CD4-positive, alpha-beta T cell treated with Interferon alpha-2 for 1 hour (primary cell): ENCODE measurements around the gene IDH3G.
"Not testable (repeated sequence)": the region's sequence is repeated elsewhere in the genome, so short reads cannot be mapped to it uniquely, and the experiment has no call there.

ENCODE experiments used
- DNase-seq, 2 donors: peaks; one replicate each; pipeline ENCODE4 v3.0.0-alpha.2; 2020 to 2022

The IDH3G gene

DNA sequence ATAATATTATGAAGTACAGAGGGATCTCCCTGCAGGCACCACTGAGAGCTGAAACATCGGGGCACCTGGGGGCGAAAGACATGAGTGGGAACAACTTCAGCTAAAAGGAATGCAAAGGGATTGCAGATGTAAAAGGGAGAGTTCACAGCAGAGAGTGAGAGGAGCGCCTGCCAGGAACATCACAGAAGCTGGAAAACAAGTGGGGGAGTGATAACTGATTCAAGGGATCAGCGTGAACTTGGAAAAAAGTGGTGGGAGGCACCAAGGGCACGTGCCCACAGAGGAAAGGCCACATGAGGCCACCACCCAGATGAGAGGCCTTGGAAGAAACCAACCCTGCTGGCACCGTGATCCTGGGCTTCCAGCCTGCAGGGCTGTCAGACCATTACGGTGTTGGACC lies 45.2 kb downstream of the IDH3G start:
- not testable (repeated sequence) for DNase-seq

DNA sequence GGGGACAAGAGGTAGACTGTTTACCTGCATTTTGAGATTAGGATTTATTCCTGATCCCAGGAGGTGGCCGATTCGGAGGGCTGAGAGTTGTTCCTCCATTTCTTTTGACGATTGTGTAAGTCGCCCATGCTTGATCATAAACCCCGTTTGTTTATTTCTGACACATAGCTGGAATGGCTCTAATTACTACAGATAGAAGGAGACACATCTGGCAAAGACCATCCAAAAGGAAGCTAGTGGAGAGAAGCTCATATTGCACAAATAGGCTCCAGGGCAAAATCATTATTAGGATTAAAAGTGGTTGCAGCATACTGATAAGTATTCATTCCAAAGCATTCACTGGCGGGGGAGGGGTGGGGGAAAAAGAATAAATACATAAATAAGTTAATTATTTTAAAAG lies 47.2 kb downstream of the IDH3G start:
- not testable (repeated sequence) for DNase-seq

DNA sequence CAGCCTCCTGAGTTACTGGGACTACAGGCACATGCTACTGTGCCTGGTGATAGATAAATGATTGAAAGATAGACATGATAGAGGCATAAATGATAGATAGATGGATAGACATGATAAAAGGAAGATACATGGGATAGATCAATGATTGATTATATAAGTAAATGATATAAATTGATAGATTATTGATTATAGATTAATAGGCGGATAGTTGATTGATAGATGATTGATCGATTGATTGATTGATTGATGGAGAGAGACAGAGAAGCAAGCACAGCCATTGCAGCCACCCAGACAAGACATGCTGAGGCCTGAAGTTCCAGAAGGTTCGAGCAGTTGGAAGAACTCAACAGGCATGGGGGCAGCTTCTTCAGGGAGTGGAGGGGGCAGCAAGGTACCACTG lies 47.8 kb downstream of the IDH3G start:
- no peak for DNase-seq

DNA sequence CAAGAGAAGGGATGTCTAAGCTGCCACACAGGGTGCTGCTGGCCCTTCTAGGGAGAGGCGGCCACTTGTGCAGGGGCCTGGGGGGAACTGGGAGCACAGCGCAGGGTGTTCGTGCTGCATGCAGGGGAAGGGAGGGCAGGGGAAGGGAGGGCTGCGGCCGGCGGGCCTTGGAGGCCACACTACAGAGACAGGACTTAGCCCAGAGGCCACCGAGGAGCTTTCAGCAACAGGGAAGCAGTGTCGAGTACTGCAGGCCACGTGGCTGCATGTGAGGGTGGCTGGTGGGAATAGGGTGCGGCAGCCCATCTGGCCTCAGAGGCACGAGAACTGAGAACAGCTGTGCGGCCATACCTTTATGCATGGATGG lies 49.1 kb downstream of the IDH3G start:
- not testable (repeated sequence) for DNase-seq

DNA sequence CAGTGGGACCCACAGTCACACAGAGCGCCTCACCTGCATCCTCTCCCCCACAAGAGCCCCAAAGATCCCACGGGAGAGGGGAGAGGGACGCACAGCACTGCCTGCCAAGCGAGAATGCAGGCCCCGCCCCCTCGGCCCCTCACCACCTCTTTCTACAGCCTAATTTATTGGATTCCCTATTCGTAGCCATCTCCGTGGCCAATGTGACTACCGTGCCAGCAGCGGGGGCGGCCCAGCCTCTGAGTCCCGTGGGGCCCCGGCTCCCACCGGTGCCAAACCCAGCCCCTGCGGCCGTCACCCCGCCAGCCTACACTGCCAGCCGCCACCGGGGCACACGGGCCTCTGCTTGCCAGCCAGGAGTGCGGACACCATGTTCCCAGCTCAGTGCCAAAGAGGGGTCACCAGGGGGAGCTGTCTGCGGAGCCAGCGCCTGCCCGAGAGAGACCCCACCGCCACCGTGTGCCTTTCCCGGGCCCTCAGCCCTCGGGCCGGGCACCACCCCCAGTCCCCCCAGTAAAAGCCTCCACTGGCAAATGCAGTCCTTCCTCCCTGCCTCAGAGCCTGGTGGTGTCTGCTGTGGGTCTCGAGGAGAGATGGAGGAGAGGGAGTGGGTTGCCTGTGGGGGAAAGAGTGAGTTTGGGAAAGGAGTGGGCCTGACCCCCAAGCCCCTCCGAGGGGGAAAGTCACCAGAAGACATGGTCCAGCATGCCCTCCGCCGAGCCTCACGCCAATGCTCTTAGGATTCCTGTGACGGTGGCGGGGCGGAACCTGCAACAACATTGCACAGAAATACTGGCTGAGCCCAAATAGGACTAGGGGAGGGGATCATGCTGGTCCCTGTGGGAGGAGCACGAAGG lies 49.7 kb downstream of the IDH3G start:
- DNase-seq, result no peak

DNA sequence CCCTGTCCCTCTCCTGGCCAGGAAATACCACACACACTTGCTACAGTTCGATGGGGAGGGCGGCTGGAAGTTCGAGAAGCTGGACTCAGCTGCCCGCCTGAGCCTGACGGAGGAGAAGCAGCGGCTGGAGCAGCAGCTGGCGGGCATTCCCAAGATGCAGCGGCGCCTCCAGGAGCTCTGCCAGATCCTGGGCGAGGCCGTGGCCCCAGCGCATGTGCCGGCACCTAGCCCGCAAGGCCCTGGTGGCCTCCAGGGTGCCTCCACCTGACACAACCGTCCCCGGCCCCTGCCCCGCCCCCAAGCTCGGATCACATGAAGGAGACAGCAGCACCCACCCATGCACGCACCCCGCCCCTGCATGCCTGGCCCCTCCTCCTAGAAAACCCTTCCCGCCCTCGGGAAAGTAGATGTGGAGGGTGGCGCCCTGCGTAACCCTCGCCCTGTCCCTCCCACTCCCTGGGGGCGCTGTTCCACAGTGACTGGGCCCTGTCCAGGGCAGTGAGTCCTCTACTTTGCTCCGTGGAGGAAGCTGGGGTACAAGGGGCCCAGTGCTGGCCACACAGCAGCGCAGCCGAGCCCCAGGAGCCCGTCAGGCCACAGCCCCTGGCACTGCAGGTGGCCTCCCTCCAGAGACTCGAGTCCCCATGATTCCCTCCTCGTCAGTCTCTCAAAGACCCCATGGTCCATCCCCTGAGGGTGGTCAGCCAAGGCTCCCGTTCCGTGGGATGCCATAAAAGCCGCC lies 50.5 kb downstream of the IDH3G start:
- not testable (repeated sequence) for DNase-seq

DNA sequence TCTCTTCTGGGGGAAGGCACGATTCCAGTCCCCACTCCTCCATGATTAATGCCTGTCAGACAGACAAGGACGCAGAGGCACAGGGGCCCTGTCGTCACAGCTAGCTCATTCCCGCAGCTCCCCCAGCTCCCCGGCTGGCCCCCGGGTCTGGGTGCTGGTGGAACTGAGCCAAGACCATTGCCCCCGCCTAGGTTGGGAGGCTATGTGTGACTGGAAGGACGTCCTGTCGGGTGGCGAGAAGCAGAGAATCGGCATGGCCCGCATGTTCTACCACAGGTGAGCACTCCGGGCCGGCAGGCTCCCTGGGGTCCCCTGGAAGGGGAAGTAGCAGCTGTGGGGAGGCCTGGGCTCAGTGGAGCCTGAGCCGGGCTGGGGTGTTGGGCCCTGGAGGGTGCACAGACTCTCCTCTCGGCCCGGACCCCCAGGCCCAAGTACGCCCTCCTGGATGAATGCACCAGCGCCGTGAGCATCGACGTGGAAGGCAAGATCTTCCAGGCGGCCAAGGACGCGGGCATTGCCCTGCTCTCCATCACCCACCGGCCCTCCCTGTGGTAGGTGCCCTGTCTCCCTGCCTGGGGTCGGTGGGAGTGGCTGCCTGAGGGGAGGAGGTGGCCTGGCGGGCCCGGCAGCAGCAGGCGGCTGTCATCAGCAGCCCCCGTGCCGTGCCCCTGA lies 51.2 kb downstream of the IDH3G start:
- not testable (repeated sequence) for DNase-seq

DNA sequence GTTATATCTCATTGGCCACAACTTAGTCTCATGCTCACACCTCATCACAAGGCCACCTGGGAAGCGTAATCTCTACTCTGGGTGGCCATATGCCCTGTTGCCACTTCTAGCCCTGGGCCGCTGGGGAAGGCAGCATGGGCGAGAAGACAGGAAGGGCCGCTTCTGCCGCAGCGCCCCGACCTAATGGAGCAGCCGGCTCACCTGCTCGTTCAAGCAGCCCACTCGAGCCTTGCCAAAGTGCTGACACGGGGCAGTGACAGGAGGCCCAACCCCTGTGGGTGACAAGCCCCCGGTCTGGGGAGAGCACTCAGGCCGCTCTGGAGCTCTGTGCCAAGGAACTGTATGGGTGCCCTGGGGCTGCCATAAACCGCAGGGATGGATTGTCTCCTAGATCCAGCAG lies 52.1 kb downstream of the IDH3G start:
- DNase-seq, result not testable (repeated sequence)

DNA sequence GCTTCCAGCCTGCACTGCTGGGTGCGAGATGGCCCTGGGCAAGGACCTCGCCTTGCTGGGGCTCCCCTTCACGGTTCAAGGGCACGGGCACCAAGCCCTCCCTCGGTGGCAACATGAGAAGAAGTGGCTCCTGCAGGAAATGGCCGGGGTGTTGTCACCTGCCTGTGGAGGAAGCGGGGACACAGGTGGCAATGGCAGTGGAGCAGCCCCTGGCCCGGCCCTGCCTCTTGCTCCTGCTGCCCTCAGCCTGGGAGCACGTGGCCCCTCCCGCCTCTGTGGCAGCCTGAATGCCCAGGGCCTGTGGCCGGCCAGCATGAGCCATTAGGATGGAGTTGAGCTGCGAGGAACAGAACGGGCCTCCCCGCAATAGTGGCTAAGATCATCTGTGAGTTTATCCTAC lies 52.7 kb downstream of the IDH3G start:
- no peak for DNase-seq

DNA sequence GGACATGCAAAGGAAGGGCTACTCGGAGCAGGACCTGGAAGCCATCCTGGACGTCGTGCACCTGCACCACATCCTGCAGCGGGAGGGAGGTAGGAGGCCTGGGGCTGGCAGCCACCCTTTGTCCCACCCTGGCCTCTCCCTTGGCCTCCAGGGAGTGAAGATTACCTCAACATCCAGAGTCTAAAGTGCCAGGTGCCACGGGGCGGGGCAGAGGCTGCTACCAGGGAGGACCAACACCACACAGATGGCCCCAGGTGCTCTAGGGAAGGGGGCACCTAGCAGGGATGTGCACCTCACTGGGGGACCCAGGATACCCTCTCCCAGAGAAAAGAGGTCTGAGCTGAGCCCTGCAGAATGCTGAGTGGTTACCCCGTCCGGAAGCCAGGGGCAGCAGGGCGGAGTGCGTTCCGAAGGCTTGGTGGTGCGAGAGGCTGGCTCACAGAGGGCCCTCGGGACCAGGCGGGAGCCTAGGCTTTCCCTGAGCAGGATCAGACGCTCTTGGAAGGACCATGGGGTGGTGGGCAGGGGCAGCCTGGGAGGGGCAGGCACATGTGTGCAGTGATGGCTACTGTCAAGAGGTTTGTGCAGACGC lies 53.4 kb downstream of the IDH3G start:
- no peak for DNase-seq

DNA sequence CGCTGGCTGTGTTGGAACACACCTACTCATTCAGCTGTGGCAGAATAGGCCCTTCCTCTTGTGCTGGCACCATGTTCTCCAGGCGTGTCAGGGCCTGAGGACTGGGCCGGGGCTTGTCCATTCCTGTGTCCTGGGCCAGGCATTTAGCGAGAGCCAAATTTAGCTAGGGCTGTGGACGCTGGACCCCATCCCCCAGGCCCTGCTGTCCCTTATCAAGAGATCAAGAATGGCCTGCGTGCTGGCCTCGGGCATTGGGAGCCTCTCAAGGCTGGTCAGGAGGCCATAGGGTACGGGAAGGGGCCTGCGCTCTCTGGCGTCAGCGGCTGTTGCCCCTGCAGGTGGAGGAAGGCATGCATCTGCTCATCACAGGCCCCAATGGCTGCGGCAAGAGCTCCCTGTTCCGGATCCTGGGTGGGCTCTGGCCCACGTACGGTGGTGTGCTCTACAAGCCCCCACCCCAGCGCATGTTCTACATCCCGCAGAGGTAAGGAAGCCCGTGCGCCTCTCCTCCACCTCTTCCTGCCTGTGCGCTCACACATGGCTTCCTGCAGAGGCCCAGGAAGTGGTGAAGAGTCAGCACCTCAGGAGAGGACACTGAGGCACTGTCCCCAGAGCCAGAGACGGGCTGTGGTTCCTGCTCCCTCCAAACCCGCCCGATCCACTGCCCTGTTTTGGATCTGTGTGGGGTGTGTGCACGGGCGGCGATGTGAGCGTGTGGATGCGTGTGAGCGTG lies 54.3 kb downstream of the IDH3G start:
- DNase-seq, result peak in 1 of 2 donors; percentile 24

DNA sequence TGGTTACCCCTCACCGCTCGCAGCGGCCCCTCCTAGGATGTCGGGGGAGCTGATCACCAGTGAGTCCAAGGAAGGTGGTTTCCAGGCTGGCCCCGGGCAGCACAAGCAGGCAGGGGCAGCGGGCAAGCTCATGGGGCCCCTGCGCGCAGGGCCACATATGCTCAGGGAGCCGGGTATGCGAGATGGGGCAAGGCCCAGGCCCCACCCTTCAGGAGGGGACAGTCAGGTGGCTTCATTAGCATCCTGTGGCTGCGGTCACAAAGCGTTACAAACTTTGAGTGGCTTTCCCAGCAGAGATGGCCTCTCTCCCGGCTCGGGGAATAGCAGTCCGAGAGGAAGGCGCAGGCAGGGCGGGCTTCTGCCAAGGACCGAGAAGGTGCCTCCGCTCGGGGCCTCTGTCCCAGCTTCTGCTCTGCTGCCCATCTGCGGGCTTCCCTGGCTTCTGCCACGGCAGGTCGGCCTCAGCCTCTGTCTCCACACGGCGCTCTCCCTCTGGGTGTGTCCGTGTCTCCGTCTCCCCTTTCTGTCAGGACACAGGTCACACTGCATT lies 56.0 kb downstream of the IDH3G start:
- DNase-seq, result no peak

DNA sequence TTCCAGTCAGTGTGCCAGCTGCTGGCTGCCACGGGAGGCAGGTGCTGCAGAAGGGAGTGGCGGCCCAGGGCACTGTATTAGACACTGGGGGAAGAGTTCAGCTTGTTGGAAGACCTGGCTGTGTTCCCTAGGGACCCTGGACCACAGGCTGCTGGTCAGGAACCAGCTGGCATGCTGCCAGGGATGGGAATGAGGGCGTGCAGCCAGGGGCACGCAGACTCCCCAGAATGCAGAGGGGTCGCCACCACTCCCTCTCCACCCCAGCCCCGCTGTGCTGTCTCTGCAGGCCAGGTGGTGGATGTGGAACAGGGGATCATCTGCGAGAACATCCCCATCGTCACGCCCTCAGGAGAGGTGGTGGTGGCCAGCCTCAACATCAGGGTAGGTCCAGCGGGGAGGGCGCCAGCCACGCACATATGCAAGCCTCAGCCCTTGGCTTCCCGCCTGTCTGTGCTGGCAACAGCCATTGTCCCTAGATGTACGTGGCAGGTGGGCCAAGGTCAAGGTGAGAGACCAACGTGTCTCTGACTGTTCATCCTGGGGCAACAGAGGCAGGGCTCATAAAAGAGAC lies 57.2 kb downstream of the IDH3G start:
- no peak for DNase-seq

DNA sequence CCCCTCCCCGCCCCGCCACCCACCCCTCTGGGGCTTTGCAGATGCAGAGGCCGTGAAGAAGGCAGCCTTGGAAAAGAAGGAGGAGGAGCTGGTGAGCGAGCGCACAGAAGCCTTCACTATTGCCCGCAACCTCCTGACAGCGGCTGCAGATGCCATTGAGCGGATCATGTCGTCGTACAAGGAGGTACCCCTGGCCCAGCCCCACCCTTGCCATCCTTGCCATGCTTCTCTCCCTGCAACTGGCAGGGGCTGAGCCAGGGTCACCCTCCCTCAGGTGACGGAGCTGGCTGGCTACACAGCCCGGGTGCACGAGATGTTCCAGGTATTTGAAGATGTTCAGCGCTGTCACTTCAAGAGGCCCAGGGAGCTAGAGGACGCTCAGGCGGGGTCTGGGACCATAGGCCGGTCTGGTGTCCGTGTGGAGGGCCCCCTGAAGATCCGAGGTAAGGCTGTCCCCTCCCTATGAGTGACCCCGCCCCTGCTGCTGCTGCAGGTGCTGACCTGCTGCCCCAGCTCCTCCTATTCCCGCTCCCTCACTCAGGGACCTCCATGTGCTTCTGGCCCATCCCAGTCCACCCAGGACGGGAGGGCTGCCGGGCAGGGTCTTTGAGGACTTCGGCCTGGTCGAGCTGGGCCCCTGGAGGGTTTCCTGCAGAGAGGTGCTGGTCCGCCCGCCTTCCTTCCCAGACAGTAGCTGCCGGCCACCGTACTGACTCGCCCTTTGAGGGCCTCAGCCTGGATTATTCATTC lies 57.9 kb downstream of the IDH3G start:
- no peak for DNase-seq
